Stimulated activated CD4-positive, alpha-beta T cell treated with anti-CD3 and anti-CD28 coated beads, Interleukin-1b, Interleukin-23, amount 100 ng/mL, for 48 hours (primary cell): Measurements from ENCODE around the gene ANKRD44.
A peak's percentile ranks its signal among the peaks of the same experiment; 100 is the strongest.
"Not testable (repeated sequence)": the region's sequence is repeated elsewhere in the genome, so short reads cannot be mapped to it uniquely, and the experiment has no call there.

Source experiments
- DNase-seq: peaks from one replicate; pipeline ENCODE4 v3.0.0-alpha.2; 2020

Gene ANKRD44

GRCh38 chr2:197310271-197310985 lies at the start of gene ANKRD44:
TSS of gene ANKRD44 (minus strand) at chr2:197310780. CDS start at chr2:197310604, 176 bp downstream.
- DNase-seq, result peak; percentile 87

GRCh38 chr2:197359859-197360258 lies 49.3 kb upstream of the ANKRD44 start:
- no peak for DNase-seq

GRCh38 chr2:197358931-197359330 lies 48.4 kb upstream of the ANKRD44 start:
- DNase-seq, result peak; percentile 20

GRCh38 chr2:197357986-197358385 lies 47.4 kb upstream of the ANKRD44 start:
- DNase-seq, result no peak

DNA sequence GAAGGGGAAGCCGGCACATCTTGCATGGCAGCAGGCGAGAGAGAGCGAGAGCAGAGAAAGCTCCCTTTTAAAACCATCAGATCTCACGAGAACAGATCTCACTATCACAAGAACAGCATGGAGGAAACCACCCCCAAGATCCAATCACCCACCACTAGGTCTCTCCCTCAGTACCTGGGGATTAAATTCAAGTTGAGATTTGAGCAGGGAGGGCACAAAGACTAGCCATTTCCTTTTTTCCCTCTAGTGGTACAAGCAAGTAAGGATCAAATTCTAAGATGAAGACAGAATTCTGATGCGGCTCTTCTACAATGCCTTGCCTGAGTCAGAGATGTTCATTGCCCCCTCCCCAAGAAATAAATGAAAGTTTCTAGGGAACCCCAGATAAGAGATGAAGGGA lies 45.6 kb upstream of the ANKRD44 start:
- peak; percentile 19 for DNase-seq

GRCh38 chr2:197354169-197354558 lies 43.6 kb upstream of the ANKRD44 start:
- no peak for DNase-seq

DNA sequence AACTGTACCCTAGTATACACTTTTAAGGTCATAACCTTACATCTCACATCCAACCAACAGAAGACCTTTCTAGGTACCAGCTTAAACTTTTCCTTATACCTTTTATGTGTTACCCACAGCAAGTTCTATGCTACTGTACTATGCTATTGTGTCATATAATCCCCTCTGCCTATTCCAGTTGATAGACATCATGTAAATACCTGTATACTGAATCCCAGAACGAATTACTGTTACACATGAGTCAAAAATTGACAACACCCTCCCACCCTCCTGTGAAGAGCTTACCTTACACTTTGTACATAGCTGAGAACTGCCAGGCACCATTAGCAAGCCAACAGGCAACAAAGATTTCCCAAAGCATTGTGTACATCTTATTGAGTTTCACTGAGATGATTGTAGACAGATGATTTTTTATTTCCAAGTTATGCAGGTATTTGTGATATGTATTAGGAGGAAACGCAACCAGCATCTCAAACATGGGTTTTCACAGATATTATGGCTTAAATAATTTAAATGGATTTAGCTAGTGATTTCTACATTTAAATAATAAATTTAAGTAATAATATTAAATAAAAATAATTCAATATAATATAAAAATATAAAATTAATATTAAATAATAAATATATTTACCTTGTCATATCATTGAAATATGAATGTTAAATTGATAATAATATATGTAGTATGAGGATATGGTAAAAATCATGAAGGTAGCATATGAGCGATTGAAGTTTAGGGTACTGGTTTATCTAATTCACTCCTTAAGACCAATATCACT lies 43.0 kb upstream of the ANKRD44 start:
- no peak for DNase-seq

- no peak for DNase-seq
Observed at GRCh38 chr2:197349699-197350098, 39.1 kb upstream of the ANKRD44 start.

DNA sequence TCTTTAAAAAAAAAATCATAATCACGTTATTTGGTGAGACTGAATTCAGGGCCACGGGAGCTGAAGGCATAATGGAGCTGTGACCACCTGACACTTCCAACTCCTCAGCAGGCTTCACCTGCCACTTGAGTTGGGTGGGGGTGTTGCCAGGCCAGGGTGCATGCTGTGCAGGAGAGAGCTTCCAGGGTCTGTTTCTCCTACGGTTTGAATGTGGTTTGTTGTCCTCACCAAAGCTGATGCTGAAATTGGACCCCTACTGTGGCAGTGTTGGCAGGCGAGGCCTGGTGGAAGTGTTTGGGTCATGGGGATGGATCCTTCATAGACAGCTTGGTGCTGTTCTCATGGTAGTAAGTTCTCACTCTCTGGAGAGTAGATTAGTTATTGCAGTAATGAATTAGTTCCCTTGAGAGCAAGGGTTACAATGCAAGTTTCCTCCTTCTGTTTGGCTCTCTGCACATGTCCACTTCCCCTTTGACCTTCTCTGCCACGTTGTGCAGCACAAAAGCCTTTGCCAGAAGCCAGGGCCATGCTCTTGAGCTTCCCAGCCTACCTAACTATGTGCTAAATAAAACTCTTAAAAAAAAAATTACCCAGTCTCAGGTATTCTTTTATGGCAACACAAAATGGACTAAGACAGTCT lies 38.3 kb upstream of the ANKRD44 start:
- no peak for DNase-seq

DNA sequence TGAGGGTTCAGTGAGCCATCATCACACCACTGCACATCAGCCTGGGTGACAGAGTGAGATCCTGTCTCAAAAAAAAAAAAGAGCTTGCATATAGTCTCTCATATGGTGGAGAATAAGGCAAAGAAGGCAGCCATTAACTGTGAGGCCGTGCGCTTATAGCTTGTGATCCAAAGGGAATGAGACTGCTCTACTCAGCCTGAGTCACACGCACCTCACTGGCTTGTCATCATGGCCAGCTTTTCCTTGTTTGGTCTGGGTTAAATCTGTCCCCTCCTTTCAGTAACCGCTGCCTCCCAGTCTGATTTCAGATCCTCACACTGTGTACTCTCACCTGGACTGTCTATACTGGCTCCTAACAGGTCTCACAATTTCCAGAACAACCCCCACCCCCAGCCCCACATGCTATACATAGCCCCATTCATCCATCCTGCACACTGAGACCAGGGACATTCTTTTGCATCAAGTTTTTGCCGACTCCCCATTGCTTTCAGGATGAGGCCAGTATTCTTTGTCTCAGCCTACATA lies 35.3 kb upstream of the ANKRD44 start:
- no peak for DNase-seq

DNA sequence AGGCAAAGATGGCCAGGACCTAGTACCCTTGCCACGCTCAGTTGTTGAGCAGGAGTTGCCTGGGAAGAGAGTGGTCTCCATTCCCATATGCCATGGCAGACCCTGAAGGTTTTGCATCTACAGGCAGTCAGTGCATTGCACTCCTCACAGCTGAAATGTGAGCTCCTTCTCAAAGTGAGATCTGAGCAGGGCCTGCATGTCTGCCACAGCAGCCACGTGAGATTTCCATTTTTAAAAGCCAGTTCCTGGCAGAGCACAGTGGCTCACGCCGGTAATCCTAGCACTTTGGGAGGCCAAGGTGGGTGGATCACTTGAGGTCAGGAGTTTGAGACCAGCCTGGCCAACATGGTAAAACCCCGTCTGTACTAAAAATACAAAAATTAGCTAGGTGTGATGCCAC lies 33.4 kb upstream of the ANKRD44 start:
- DNase-seq, result not testable (repeated sequence)

DNA sequence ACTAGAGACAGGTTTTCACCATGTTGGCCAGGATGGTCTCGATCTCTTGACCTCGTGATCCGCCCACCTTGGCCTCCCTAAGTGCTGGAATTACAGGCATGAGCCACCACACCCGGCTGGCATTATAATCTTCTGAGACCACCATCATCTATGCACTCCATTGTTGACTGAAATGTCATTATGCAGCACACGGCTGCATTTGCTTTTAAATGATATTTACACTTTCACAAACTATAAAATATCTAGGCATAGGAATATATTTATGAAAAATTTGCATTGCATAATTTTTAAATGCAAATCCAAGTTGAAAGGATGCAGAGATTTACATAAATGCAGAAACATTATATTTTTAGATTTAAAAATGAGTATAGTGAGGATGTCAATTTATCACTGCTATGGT lies 30.0 kb upstream of the ANKRD44 start:
- DNase-seq, result no peak

GRCh38 chr2:197339496-197340220 lies 29.1 kb upstream of the ANKRD44 start:
- DNase-seq, result no peak

DNA sequence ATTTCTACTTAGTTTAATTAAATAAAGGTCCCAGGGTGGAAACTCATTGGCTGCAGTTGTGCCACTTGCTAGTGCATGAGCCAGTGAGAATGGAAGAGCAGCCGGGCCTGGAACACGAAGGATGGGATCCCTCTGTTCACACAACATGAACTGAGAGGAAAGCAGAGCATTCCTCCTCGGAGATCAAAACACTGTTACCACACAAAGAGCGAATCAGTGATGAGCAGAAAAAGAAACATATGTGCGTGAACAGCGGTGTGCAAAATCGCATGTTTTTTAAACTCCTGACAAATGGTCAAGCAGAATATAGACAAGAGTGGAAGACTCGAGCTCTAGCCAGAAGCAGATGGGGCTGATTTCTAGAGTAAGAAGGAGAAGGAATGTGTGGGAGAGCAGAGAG lies 28.4 kb upstream of the ANKRD44 start:
- DNase-seq, result no peak

- DNase-seq, result no peak
Observed at GRCh38 chr2:197332641-197333040, 22.1 kb upstream of the ANKRD44 start.

DNA sequence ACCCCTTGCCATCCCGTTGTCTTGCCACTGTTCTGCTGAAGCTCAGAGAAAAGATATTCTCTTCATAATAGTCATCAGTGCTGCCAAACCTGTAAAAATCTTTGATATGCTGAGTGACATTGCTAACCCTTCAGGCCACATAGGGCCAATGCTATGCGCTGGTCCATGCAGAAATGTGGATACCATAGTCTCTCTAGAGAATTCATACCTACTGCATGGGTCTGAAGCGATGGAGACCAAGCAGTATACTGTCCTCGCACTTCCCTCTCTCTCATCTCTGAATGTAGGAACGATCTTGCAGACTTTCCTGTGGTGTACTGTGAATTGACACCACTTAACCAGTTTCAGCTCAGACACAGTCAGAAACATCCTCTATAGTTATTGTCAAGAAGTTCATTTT lies 17.9 kb upstream of the ANKRD44 start:
- no peak for DNase-seq

DNA sequence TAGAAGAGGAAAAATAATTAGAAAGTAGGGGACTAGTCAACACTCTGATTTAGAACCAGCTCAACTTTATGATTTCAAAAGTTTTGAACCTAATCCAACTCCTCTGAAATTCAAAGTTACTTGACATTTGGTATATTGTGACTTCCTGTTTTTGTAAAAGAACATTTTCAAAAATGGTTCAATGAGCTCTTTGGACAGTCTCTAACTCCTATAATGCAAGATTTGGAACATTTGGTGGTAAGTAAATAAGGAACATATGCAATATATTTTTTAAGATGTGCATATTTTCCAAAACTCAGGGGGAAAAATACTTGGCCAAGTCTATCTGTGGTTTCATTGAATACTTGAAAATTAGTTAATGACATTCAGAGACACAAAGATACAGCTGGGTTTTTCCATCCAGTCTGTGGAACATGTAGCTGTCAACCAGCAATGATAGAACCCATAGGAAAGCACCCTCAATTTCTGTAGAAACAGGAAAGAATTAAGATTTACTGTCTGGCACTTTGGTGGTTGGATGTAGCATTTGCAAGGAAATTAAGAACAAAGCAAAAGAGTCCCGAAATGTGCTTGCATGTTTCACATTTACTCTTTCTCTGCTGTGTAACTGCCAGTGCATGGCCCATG lies 17.0 kb upstream of the ANKRD44 start:
- no peak for DNase-seq

DNA sequence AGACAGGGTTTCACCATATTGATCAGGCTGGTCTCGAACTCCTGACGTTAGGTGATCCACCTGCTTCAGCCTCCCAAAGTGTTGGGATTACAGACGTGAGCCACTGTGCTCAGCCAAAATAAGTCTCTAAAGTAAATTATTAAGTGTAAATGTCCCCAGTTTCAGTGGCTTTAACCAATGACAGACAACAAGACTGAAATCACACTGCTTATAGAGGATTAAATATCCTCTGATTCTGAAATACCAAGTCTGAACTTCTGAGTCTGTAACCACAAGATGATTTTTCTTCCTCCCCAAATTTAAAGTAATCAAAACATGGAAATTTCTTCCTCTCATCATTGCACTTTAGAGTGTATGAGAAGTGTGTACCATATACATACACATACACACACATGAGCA lies 16.5 kb upstream of the ANKRD44 start:
- no peak for DNase-seq

DNA sequence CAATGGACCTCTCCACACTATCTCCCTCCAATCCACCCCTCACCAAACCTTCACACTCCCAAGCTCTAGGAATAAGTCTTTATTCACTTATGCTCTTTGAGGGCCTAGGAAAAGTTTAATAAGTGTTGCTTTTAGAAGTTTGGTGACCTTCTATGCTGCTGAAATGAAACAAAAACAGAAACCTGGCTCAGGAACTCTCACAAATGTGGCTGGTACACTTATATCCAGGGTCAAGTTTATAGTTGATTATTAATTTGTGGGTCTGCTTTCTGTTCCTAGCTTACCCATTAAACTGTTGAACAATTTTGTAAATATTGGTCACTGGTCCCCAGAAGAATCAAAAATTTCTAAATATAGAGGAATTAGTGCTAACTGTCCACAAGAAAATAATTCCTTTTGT lies 14.2 kb upstream of the ANKRD44 start:
- no peak for DNase-seq

DNA sequence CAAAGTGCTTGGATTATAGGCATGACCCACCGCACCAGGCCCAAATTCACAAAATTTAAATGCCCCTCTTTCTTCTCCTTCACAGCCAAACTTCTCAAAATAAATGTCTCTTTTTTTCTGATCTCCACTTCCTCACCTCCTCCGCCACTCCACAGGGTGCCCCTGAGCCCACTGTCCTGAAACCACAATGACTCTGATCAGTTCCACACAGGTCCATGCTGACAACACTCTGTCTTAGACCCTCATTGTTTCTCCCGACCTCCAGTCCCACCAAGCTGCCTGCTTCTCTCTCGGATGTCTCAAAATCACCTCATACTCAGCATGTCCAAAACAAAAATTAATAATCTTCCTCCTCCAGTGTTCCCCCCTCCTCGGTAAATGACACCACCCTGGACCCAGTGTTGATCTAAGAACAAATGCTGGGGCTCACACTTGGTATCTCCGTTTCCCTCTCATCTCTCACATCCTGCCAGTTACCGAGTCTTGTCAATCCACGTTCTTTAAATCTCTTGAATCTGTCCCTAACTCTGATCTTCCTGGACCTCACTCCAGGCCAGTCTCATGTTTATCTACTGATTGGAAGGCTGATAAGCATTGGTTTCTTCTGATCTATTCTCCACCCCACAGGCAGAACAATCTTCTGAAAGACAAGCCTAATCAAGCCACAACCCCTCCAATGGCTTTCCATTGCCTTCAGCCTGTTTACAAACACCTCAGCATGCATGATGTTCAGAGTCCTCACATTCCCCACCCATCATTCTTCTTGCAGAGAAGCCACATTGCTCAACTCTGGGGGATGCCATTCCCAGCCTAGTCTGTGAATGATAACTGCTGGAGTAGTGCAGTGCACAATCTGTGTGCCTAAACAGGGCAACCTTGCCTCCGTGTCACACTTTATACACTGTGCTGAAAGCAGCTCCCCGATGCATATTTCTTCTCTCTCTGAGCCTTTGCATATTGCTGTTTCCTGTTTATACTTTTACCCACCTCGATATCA lies 12.4 kb upstream of the ANKRD44 start:
- no peak for DNase-seq

GRCh38 chr2:197322143-197322542 lies 11.6 kb upstream of the ANKRD44 start:
- no peak for DNase-seq
